Adrenal gland (tissue), 12 donors: ENCODE data around the gene PRPS2. TPM values are rescaled to one million over a fixed set of nuclear protein-coding genes. Genes with fewer than 3 reads are reported as not detected.

Experiments used
- DNase-seq, 7 donors: peaks; one replicate each; pipeline ENCODE4 v3.0.0-alpha.2; 2019 to 2020
- H3K27ac ChIP-seq, 5 donors: fragments of 200-600 bp; sonication (generic) in 4 of 5; 1 replicate in 3 of 5; 2 replicates in 2 of 5; pipeline versions ENCODE4 v1.5.1 to v1.8.0; 2016 to 2020; ENCODE audit warnings: mild to moderate bottlenecking in 1 of 5
- H3K27me3 ChIP-seq: fragments of 200-600 bp; 2 replicates; pipeline ENCODE4 v1.8.0; 2021
- H3K36me3 ChIP-seq, 2 donors: fragments of 200-600 bp; replicated peaks in 1 of 2; 1 replicate in 1 of 2; 2 replicates in 1 of 2; pipeline versions ENCODE4 v1.5.1 to v1.8.0; 2018 to 2022
- H3K4me1 ChIP-seq, 2 donors: fragments of 200-600 bp; replicated peaks in 1 of 2; 1 replicate in 1 of 2; 2 replicates in 1 of 2; pipeline versions ENCODE4 v1.5.1 to v1.8.0; 2018 to 2021
- H3K4me3 ChIP-seq, 4 donors: fragments of 200-600 bp; sonication (generic) in 3 of 4; one replicate each; pipeline ENCODE4 v1.5.1; 2016 to 2018
- H3K9me3 ChIP-seq, 3 donors: fragments of 200-600 bp; sonication (generic) in 1 of 3; replicated peaks in 1 of 3; 1 replicate in 2 of 3; 2 replicates in 1 of 3; pipeline versions ENCODE4 v1.5.1 to v1.8.0; 2016 to 2021
- CTCF ChIP-seq, 6 experiments: fragments of 450-650 bp in 4 of 6; fragments of 200-600 bp in 2 of 6; sonication (generic) in 1 of 6; IDR thresholded peaks; 1 replicate in 5 of 6; 2 replicates in 1 of 6; pipeline versions ENCODE4 v1.5.1 to v1.8.0; 2016 to 2021; ENCODE audit warnings: antibody characterized with exemption in 6 of 6, mild to moderate bottlenecking in 2 of 6, moderate library complexity in 1 of 6
- POLR2A ChIP-seq, 2 donors: fragments of 450-650 bp; IDR thresholded peaks; one replicate each; pipeline ENCODE4 v1.6.1; 2017; ENCODE audit warnings: antibody characterized with exemption in 2 of 2, mild to moderate bottlenecking in 2 of 2, moderate library complexity in 1 of 2
- WGBS, 4 donors: extraction: QIAGEN DNeasy Blood & Tissue Kit in 2 of 4; methylation state at CpG; one replicate each; pipeline versions ENCODE4 v1.1.5 to v1.1.7; 2013 to 2017; 5-methylcytosine and 5-hydroxymethylcytosine counted together
- intact Hi-C, 2 donors: fragments of 100-400 bp; cut with DNase I; formaldehyde crosslinking; loops; one replicate each; pipeline versions ENCODE4 v1.14.1 to v1.15.0; 2022 to 2023
- polyA plus RNA-seq, 3 donors: library from polyadenylated mRNA; stranded (reverse); fragments of 200-250 nt in 2 of 3; fragments of 350-450 nt in 1 of 3; fragmentation: Illumina TruSeq in 1 of 3; extraction: RNeasy Lipid Tissue Mini Kit (QIAGEN cat#74804) in 1 of 3; gene quantifications; one replicate each; pipeline ENCODE4 v1.2.3, GENCODE V29; 2013 to 2014
- total RNA-seq, 9 donors: library from RNA; depleted of rRNA in 4 of 9; stranded (reverse); fragments of >200 nt in 4 of 9; fragments of 120-200 nt in 1 of 9; fragmentation: NEBNext Ultra II Directional in 1 of 9; extraction: Animal tissue kit (Norgen Biotek cat#: 25700) in 1 of 9; gene quantifications; one replicate each; pipeline versions ENCODE4 v1.1.0 to v1.2.4, GENCODE V29; 2013 to 2023
- donor health status: healthy with polysubstance abuse.
- donor health status: Bipolar disorder and iron deficiency.
- donor health status: DM: yes; HTN: yes; CAD: no.
- donor health status: DM: no; HTN: no; CAD: no.
- donor health status: DM: no; HTN: no; CAD: no.
- donor health status: DM: yes; HTN: yes; CAD: no.

PRPS2 gene
- total and polyA plus RNA-seq, 12 donors = 4.8 to 317 (median 78.1) TPM

- Histone ChIP-seq H3K9me3 (no peaks in the 10 kb centered on the region), H3K36me3 (no peaks in the 10 kb centered on the region), H3K4me1 (no peaks in the 10 kb centered on the region), H3K27ac (peak overlapping the region in 1 of 5 donors; percentile 10), H3K4me3 (peak overlapping the region in 1 of 4 donors; percentile 64), H3K27me3 (peaks cover 8% of the 10 kb centered on the region)
- no peak for TF ChIP-seq CTCF (IDR thresholded peaks at IDR 0.05)
- TF ChIP-seq POLR2A (IDR thresholded peaks at IDR 0.05) = no peak
- intact Hi-C loops = no loop called here
- 78 to 87% (median 83%) methylated on average over 2 to 3 of the region's 3 CpGs for WGBS, 4 donors
- no peak for DNase-seq
These were observed 1.5 kb downstream of the PRPS2 start for GRCh38 chrX:12792711-12793110.

DNA sequence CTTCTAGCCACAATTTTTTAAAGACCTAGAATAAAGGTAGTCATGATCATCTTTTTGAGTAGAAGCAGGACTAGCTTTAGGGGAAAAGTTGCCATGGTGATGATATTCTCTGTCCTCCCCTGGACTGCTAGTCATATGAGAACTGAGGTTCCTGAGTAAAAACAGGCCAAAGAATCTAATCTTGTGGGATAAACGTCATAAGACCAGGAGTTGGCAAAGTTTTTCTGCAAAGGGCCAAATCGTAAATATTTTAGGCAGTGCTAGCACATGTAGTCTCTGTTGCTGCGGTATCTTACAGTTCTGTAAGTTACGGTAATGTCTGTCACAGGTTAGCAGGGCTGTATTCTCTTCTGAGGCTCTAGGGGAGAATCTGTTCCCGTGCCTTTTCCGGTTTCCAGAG, 3.4 kb downstream of the PRPS2 start:
- Histone ChIP-seq H3K36me3 (no peaks in the 10 kb centered on the region), H3K27me3 (peaks cover 8% of the 10 kb centered on the region), H3K9me3 (no peaks in the 10 kb centered on the region), H3K4me1 (no peaks in the 10 kb centered on the region), H3K27ac (no peak overlapping the region), H3K4me3 (no peak overlapping the region)
- DNase-seq = no peak
- 74 to 88% (median 83%) methylated on average over 4 to 6 of the region's 6 CpGs for WGBS, 4 donors
- intact Hi-C loops = no loop called here
- TF ChIP-seq CTCF (IDR thresholded peaks at IDR 0.05) (no peak), POLR2A (IDR thresholded peaks at IDR 0.05) (no peak)

- intact Hi-C loops = no loop called here
- H3K4me1 ChIP-seq = no peaks in the 10 kb centered on the region
- peaks cover 5% of the 10 kb centered on the region for H3K27me3 ChIP-seq
- DNase-seq = no peak
- H3K36me3 ChIP-seq = no peaks in the 10 kb centered on the region
- TF ChIP-seq POLR2A (IDR thresholded peaks at IDR 0.05) (no peak), CTCF (IDR thresholded peaks at IDR 0.05) (no peak)
- no peaks in the 10 kb centered on the region for H3K9me3 ChIP-seq
- 81 to 95% (median 83%) methylated on average over 2 to 3 of the region's 3 CpGs for WGBS, 4 donors
- H3K4me3 ChIP-seq = no peak overlapping the region
- no peak overlapping the region for H3K27ac ChIP-seq
These were observed 7.4 kb downstream of the PRPS2 start for GRCh38 chrX:12798601-12799000.

DNA sequence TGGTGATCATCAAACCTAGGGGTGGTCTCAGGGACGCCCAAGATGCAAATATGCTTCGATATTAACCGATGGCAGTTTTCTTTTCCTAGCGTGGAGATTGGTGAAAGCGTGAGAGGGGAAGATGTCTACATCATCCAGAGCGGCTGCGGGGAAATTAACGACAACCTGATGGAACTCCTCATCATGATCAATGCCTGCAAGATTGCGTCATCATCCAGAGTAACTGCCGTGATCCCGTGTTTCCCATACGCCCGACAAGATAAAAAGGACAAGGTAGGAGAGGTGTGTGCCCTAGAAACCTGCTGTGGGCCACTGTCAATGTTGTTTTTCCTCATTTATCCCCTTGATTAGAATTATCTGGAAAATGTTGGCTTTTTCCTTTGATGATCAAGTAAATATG, 7.9 kb downstream of the PRPS2 start:
- TF ChIP-seq POLR2A (IDR thresholded peaks at IDR 0.05) = no peak
- TF ChIP-seq CTCF (IDR thresholded peaks at IDR 0.05) = no peak
- H3K9me3 ChIP-seq = no peaks in the 10 kb centered on the region
- no peak overlapping the region for H3K4me3 ChIP-seq
- intact Hi-C loops = no loop called here
- peaks cover 5% of the 10 kb centered on the region for H3K27me3 ChIP-seq
- H3K4me1 ChIP-seq = no peaks in the 10 kb centered on the region
- no peak overlapping the region for H3K27ac ChIP-seq
- 82 to 88% (median 87%) methylated on average over 11 to 13 of the region's 13 CpGs for WGBS, 4 donors
- no peaks in the 10 kb centered on the region for H3K36me3 ChIP-seq
- no peak for DNase-seq
